HCT116 (cell line): Measurements from ENCODE around the gene WDR55. TPM values are rescaled to one million over a fixed set of nuclear protein-coding genes. Genes with fewer than 3 reads are reported as not detected.
"Not testable (repeated sequence)": the region's sequence is repeated elsewhere in the genome, so short reads cannot be mapped to it uniquely, and the experiment has no call there.

Source experiments
- ATAC-seq: fragments of 200-7000 bp; cut with Tn5 transposase; 2 replicates; pipeline ENCODE4 v1.9.1; 2020; ENCODE audit warnings: mild to moderate bottlenecking, moderate library complexity
- BruUV-seq: library from RNA; stranded (reverse); fragments of 400-500 nt; replicated peaks from 2 replicates; lab custom pipeline; 2021; lab: Mats Ljungman, UMichigan
- CTCF ChIA-PET: fragments of 300-600 bp; sonication (Branson Sonifier 250); formaldehyde crosslinking; loops from one replicate; lab custom pipeline; 2021; ENCODE audit warnings: antibody characterized with exemption; lab: Charles Lee
- POLR2A ChIA-PET: fragments of 300-600, 350-600 bp; sonication (Branson Sonifier 250); formaldehyde crosslinking; loops from one replicate; lab custom pipeline; 2021; ENCODE audit warnings: antibody characterized with exemption; lab: Charles Lee
- RAD21 ChIA-PET, 2 experiments: fragments of 300-600 bp; sonication (Branson Sonifier 250); formaldehyde crosslinking; loops; one replicate each; lab custom pipeline; 2023; ENCODE audit warnings: low total read pairs in 2 of 2; ENCODE audit not compliant: uncharacterized antibody in 2 of 2, unreplicated experiment in 2 of 2, low non-redundant PET in 1 of 2; lab: Charles Lee
- DNase-seq: peaks from one replicate; pipeline ENCODE4 v3.0.0-alpha.2; 2010; ENCODE audit warnings: low read depth, low spot score
- H2AFZ ChIP-seq: fragments of 200-600 bp; shearing (Covaris generic), sonication (generic); 2 replicates; pipeline ENCODE4 v1.6.1; 2017; ENCODE audit warnings: low read depth, mixed run types, mixed read lengths, antibody characterized with exemption, low read length; ENCODE audit not compliant: poor library complexity, severe bottlenecking
- H3K27ac ChIP-seq: 2 replicates; pipeline ENCODE4 v1.5.1; 2012; ENCODE audit warnings: low read depth, low read length
- H3K27me3 ChIP-seq: fragments of 200-600 bp; sonication (generic); 2 replicates; pipeline ENCODE4 v1.6.1; 2016; ENCODE audit warnings: mixed run types, low read length, mixed read lengths; ENCODE audit not compliant: insufficient read depth
- H3K36me3 ChIP-seq, 2 experiments: fragments of 200-500 bp in 1 of 2; fragments of 200-600 bp in 1 of 2; sonication (Bioruptor generic) in 1 of 2; sonication (generic) in 1 of 2; 2 replicates each; pipeline versions ENCODE4 v1.5.1 to v1.6.1; 2014 to 2016; ENCODE audit warnings: low read length in 2 of 2, inconsistent platforms in 1 of 2, mixed read lengths in 1 of 2, mixed run types in 1 of 2; ENCODE audit not compliant: insufficient read depth in 2 of 2, control insufficient read depth in 1 of 2
- H3K4me1 ChIP-seq, 2 experiments: fragments of 200-600 bp in 1 of 2; sonication (generic) in 1 of 2; 2 replicates each; pipeline versions ENCODE4 v1.5.1 to v1.6.1; 2012 to 2017; ENCODE audit warnings: low read length in 2 of 2, inconsistent platforms in 1 of 2, mild to moderate bottlenecking in 1 of 2, mixed read lengths in 1 of 2, mixed run types in 1 of 2, moderate library complexity in 1 of 2; ENCODE audit not compliant: insufficient read depth in 2 of 2, control insufficient read depth in 1 of 2
- H3K4me2 ChIP-seq: fragments of 200-600 bp; sonication (generic); 2 replicates; pipeline ENCODE4 v1.6.1; 2017; ENCODE audit warnings: mixed run types, low read length, mixed read lengths
- H3K4me3 ChIP-seq, 2 experiments: fragments of 200-600 bp in 1 of 2; sonication (generic) in 1 of 2; replicated peaks in 1 of 2; 2 replicates each; pipeline ENCODE4 v1.5.1; 2011 to 2016; ENCODE audit warnings: low read length in 2 of 2, control low read depth in 1 of 2, low read depth in 1 of 2, mild to moderate bottlenecking in 1 of 2, mixed read lengths in 1 of 2, mixed run types in 1 of 2
- H3K79me2 ChIP-seq: fragments of 200-600 bp; sonication (generic); 2 replicates; pipeline ENCODE4 v1.6.1; 2017; ENCODE audit warnings: mild to moderate bottlenecking, mixed run types, low read length, moderate library complexity, mixed read lengths; ENCODE audit not compliant: insufficient read depth
- H3K9ac ChIP-seq: fragments of 200-600 bp; sonication (generic); 2 replicates; pipeline ENCODE4 v1.6.1; 2016; ENCODE audit warnings: low read length, mixed read lengths
- H3K9me2 ChIP-seq: fragments of 200-600 bp; sonication (generic), shearing (Covaris generic); 2 replicates; pipeline ENCODE4 v1.6.1; 2017; ENCODE audit warnings: mixed run types, mild to moderate bottlenecking, moderate library complexity; ENCODE audit not compliant: insufficient read depth
- H3K9me3 ChIP-seq, 2 experiments: fragments of 200-500 bp in 1 of 2; fragments of 200-600 bp in 1 of 2; sonication (Bioruptor generic) in 1 of 2; sonication (generic) in 1 of 2; 2 replicates each; pipeline ENCODE4 v1.6.1; 2014 to 2017; ENCODE audit warnings: low read length in 2 of 2, mixed read lengths in 2 of 2, inconsistent platforms in 1 of 2, low read depth in 1 of 2, mild to moderate bottlenecking in 1 of 2, mixed run types in 1 of 2, moderate library complexity in 1 of 2; ENCODE audit not compliant: control insufficient read depth in 1 of 2, insufficient read depth in 1 of 2
- H4K20me1 ChIP-seq: fragments of 200-600 bp; sonication (generic), shearing (Covaris generic); 2 replicates; pipeline ENCODE4 v1.6.1; 2017; ENCODE audit warnings: mixed run types, mild to moderate bottlenecking, moderate library complexity; ENCODE audit not compliant: insufficient read depth
- CBX3 ChIP-seq: IDR thresholded peaks from 2 replicates; pipeline ENCODE4 v1.6.1; 2012; ENCODE audit warnings: low read depth
- ELF1 ChIP-seq: IDR thresholded peaks from 2 replicates; pipeline ENCODE4 v1.6.1; 2012; ENCODE audit warnings: low read depth, borderline replicate concordance
- EZH2 ChIP-seq: fragments of 200-600 bp; sonication (generic); IDR thresholded peaks from 2 replicates; pipeline ENCODE4 v1.6.1; 2017; ENCODE audit warnings: antibody characterized with exemption, mixed run types
- EZH2phosphoT487 ChIP-seq: fragments of 200-600 bp; IDR thresholded peaks from 2 replicates; pipeline ENCODE4 v1.6.1; 2018; ENCODE audit warnings: antibody characterized with exemption, borderline replicate concordance
- JUND ChIP-seq: IDR thresholded peaks from 2 replicates; pipeline ENCODE4 v1.6.1; 2012
- RAD21 ChIP-seq: IDR thresholded peaks from 2 replicates; pipeline ENCODE4 v1.6.1; 2012; ENCODE audit warnings: low read depth, mild to moderate bottlenecking
- SP1 ChIP-seq: IDR thresholded peaks from 2 replicates; pipeline ENCODE4 v1.6.1; 2012; ENCODE audit warnings: low read depth
- TCF7L2 ChIP-seq: IDR thresholded peaks from 2 replicates; pipeline ENCODE4 v1.7.0; 2011; ENCODE audit warnings: borderline replicate concordance, inconsistent platforms; ENCODE audit not compliant: insufficient read depth, insufficient read length; ENCODE audit errors: extremely low read depth
- ZNF274 ChIP-seq: fragments of 200-500 bp; sonication (Bioruptor generic); IDR thresholded peaks from 2 replicates; pipeline ENCODE4 v1.6.1; 2014; ENCODE audit warnings: mild to moderate bottlenecking, low read depth, low read length, inconsistent platforms
- intact Hi-C: fragments of 100-400 bp; cut with micrococcal nuclease; formaldehyde crosslinking; loops from 2 replicates; pipeline ENCODE4 v1.10.0; 2022
- total RNA-seq: library from RNA; stranded (reverse); gene quantifications from one replicate; pipeline ENCODE4 v1.2.1, GENCODE V29; 2021; ENCODE audit not compliant: unreplicated experiment
- TF ChIP-seq, protein P1 (sequence below), 3 experiments: fragments of 200-600 bp in 1 of 3; sonication (generic) in 1 of 3; IDR thresholded peaks in 2 of 3; conservative IDR thresholded peaks in 1 of 3; 2 replicates each; pipeline ENCODE4 v1.5.1; 2012 to 2017; ENCODE audit warnings: low read depth in 2 of 3, low read length in 2 of 3, antibody characterized with exemption in 1 of 3, borderline replicate concordance in 1 of 3, control low read depth in 1 of 3, mild to moderate bottlenecking in 1 of 3, mixed read lengths in 1 of 3, mixed run types in 1 of 3, moderate library complexity in 1 of 3; ENCODE audit not compliant: insufficient read depth in 1 of 3

Gene WDR55
- total RNA-seq, 1 experiment from 2014 or later: 37.2 TPM

GRCh38 chr5:140713562-140714094, 48.9 kb downstream of the WDR55 start:
- intact Hi-C loops: loop anchor here (5.0 kb wide), 1 partner anchor 156 kb away; the partner anchor contains the start of gene SRA1
- POLR2A ChIA-PET: no interaction called here
- CTCF ChIA-PET: no interaction called here
- Histone ChIP-seq H2AFZ (no peak overlapping the region), H3K4me3 (no peak overlapping the region), H3K27ac (no peak overlapping the region), H3K4me2 (no peak overlapping the region), H3K4me1 (peaks cover 23 to 44% of the 10 kb centered on the region in 2 experiments), H3K36me3 (no peaks in the 10 kb centered on the region), H3K27me3 (no peaks in the 10 kb centered on the region), H3K79me2 (no peaks in the 10 kb centered on the region), H4K20me1 (no peaks in the 10 kb centered on the region), H3K9me2 (no peaks in the 10 kb centered on the region), H3K9me3 (no peaks in the 10 kb centered on the region), H3K9ac (no peak overlapping the region)
- no TSS peak for BruUV-seq
- no peak for ATAC-seq
- no peak for DNase-seq
- TF ChIP-seq EZH2phosphoT487 (no peak), ZNF274 (no peak), TCF7L2 (no peak), ELF1 (no peak), SP1 (no peak), CBX3 (no peak), JUND (no peak), RAD21 (no peak), EZH2 (no peak)
- TF ChIP-seq, protein P1, sequence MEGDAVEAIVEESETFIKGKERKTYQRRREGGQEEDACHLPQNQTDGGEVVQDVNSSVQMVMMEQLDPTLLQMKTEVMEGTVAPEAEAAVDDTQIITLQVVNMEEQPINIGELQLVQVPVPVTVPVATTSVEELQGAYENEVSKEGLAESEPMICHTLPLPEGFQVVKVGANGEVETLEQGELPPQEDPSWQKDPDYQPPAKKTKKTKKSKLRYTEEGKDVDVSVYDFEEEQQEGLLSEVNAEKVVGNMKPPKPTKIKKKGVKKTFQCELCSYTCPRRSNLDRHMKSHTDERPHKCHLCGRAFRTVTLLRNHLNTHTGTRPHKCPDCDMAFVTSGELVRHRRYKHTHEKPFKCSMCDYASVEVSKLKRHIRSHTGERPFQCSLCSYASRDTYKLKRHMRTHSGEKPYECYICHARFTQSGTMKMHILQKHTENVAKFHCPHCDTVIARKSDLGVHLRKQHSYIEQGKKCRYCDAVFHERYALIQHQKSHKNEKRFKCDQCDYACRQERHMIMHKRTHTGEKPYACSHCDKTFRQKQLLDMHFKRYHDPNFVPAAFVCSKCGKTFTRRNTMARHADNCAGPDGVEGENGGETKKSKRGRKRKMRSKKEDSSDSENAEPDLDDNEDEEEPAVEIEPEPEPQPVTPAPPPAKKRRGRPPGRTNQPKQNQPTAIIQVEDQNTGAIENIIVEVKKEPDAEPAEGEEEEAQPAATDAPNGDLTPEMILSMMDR (IDR thresholded peaks at IDR 0.05 in 2 of 3, conservative IDR thresholded peaks at IDR 0.05 in 1 of 3; ENCODE audit: borderline replicate concordance in 1 of 3, insufficient read depth in 1 of 3, low read depth in 2 of 3, low read length in 2 of 3): no peak
- RAD21 ChIA-PET: no interaction called here

- BruUV-seq, H3K27me3 ChIP-seq, H3K4me2 ChIP-seq, H2AFZ ChIP-seq, H3K4me3 ChIP-seq, H3K9me3 ChIP-seq, H3K9ac ChIP-seq, POLR2A ChIA-PET, H4K20me1 ChIP-seq, H3K36me3 ChIP-seq, DNase-seq, H3K79me2 ChIP-seq, RAD21 ChIA-PET, H3K27ac ChIP-seq, ATAC-seq, H3K9me2 ChIP-seq: not testable (repeated sequence)
- CTCF ChIA-PET: interaction anchor here (1.0 kb wide), 1 partner anchor 477 kb away, joined by 3 read pairs; no protein-coding TSS in a partner anchor
- intact Hi-C loops: loop anchor here (5.0 kb wide), 1 partner anchor 474 kb away; no protein-coding TSS in a partner anchor
- H3K4me1 ChIP-seq: peaks cover 23 to 43% of the 10 kb centered on the region in 2 experiments
Measured at GRCh38 chr5:140716238-140716637, 51.5 kb downstream of the WDR55 start.
